Stimulated activated naive CD4-positive, alpha-beta T cell treated with Interleukin-2 at 50 U/mL for 16 hours (primary cell): Measurements from ENCODE around the gene RUVBL2.
"Not testable (repeated sequence)": the region's sequence is repeated elsewhere in the genome, so short reads cannot be mapped to it uniquely, and the experiment has no call there.

Source experiments
- DNase-seq: peaks from one replicate; lab custom pipeline; 2025; lab: John Stamatoyannopoulos, UW

RUVBL2 gene

GRCh38 chr19:49049834-49050233 lies 56.1 kb downstream of the RUVBL2 start:
- DNase-seq: not testable (repeated sequence)

DNA sequence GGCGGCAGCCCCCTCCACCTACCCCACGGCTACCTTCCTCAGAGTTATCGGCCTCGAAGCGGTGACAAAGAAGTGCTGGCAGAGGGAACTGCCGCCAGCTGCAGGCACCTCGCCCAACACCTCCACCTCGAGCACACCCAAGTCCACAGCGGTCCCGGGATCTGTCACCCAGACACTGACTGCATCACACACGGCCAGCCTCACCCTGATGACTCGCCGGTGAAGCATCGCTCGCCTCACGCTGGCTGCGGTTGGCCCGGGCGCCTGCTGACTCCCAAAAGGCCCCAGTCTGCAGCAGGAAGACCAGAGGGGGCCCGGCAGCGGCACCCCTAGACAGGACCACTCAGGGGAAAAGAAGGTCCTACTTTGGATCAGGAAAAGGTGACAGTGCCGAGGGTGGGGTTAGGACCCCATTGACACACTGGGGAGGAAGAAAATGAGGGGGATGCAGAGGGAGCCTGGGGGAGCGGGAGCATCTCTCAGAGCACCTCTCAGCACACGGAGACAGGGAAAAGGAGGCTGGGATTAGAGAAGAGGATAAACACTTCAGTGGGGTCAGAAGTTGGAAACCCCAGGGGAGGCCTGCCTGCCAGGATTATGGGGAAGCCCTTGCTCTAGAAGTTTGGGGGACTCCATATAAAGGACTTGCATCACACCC lies 56.8 kb downstream of the RUVBL2 start:
- not testable (repeated sequence) for DNase-seq

- peak; percentile 41 for DNase-seq
These were observed 62.6 kb downstream of the RUVBL2 start for GRCh38 chr19:49056101-49056901.

DNA sequence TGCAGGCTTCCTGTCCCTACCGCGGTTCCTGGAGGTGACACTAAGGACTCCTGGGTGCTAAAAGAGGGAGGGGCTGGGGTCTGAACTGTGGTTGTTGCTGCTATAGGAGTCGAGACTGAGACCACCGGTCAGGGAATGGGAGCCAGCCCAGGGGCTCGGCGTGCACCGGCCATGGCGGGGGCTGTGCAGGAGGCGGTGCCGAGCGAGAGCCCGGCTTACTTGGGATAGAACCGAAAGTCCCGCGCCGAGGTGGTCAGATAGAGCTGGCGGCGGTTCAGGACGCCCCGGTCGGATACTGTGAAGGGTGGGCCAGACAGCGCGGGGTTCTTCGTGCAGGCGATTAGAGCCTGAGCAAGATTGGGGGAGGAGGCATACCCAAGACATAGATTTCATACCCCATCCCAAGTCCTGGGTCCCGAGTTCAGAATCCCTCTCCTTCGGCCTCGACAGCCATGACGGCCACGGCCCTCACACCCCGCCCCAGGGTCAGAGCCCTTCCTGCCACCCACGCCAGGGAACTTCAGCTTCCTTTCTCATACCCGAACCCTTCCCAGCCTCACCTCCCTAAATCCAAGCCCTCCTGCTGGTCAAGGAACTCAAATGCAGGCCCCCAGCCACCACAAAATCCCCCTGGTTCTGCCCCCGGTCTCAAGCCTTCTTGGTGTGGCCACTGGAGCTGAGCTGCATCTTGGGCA lies 63.4 kb downstream of the RUVBL2 start:
- not testable (repeated sequence) for DNase-seq

DNA sequence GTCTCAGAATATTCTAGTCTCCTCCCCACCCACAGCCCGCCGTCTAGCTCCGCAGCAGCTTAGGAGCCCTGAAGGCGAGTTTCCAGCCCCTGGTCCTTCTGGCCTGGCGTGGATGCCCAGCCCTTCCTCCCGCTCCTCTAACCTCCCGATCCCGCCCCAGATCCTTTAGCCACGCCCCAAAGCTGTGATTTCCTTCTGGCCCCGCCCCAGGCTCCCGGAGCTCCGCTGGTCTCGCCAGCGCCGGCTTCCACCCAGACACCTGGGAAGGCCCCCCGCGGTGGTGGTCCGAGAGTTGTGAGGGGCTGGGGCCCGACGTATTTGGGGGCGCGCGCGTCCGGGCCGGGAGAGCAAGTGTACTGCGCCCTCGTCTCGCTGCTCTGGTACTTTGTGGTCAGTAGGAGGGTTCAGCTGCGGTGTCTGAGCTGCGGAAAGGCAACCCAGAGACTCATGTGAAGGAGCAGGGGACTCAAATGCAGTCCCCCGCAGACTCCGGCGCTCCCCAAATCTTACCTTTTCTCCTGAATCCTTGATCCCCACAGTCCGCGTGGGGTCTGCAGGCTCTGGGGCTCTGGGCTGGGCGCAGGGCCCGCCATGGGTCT lies 64.0 kb downstream of the RUVBL2 start, which contains the start of gene CGB7:
Gene CGB7 (minus strand): TSS at position 114 of the 599 bp plus-strand sequence. CDS start 2,374 bp downstream, outside the sequence.
- peak; percentile 16 for DNase-seq

DNA sequence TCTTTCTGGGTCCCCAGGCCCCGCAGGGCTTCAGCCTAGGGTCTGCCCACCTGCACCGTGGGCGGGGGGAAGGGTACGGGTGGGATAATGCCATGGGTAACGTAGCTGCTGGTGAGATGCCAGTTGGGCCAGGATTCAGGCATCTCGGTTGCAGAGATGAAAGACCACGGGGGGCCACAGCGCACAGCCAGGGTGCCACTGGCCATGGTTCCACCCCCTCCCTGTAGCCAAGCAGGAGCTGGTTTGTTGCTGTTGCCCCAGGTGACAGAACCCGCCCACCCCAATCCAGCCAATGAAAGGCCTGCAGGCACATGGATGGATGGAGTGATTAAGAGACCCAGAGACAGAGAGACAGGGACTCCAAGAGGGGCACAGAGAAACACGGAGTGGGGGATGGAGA lies 64.9 kb downstream of the RUVBL2 start:
- DNase-seq: no peak

- DNase-seq: no peak
These were observed 65.4 kb downstream of the RUVBL2 start for GRCh38 chr19:49059053-49059452.

DNA sequence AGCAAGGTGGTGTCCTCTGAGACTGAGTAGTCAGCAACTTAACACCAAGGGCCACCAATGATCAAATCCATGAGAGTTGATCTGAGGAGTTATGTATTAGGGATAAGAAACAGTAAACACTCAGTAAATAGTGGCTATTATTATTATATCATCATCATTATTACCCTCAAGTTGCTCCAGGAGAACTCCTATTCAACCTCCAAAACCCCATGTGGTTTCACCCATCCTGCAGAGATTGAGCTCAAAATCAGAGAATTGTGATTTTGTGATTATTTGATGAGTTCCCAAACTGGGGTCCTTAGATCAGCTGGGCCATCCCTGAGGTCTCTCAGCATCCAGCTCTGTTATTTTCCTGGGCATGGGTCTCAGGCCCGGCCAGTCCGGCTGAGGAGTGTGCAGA lies 67.3 kb downstream of the RUVBL2 start:
- DNase-seq: no peak

DNA sequence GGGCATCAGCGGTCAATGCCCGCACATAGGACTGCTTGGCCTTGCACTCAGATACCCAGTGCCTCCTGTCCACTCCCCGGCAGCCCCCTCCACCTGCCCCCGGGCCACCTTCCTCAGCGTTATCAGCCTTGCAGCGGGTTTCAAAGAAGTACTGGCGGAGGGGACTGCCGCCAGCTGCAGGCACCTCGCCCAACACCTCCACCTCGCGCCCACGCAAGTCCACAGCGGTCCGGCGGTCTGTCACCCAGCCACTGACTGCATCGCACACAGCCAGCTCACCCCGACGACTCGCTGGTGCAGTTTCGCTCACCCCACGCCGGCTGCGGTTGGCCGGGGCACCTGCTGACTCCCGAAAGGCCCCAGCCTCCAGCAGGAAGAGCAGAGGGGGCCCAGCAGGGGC lies 67.8 kb downstream of the RUVBL2 start:
- DNase-seq: no peak

DNA sequence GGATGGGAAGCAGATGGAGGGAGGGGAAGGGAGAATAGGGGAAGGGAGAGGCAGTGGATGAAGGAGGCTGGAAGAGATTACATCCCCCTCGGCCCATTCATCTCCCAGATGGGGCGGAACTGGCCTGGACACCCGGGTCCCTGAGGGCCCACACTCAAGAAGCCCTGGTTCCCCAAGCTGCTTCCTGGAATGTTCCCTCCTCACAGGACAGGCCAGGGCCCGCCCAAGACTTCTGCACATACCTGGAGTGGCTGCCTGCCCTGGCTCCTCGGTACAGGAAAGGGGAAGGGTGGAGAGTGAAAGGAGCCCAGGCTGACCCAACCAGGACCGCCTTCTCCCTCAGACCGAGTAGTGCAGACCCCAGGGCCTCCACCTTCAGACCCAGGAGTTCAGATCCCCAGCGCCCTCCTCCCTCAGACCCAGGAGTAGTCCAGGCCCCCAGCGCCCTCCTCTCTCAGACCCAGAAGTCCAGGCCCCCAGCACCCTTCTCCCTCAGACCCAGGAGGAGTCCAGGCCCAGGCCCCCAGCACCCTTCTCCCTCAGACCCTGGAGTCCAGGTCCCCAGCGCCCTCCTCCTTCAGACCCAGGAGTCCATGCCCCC lies 70.4 kb downstream of the RUVBL2 start:
- no peak for DNase-seq

DNA sequence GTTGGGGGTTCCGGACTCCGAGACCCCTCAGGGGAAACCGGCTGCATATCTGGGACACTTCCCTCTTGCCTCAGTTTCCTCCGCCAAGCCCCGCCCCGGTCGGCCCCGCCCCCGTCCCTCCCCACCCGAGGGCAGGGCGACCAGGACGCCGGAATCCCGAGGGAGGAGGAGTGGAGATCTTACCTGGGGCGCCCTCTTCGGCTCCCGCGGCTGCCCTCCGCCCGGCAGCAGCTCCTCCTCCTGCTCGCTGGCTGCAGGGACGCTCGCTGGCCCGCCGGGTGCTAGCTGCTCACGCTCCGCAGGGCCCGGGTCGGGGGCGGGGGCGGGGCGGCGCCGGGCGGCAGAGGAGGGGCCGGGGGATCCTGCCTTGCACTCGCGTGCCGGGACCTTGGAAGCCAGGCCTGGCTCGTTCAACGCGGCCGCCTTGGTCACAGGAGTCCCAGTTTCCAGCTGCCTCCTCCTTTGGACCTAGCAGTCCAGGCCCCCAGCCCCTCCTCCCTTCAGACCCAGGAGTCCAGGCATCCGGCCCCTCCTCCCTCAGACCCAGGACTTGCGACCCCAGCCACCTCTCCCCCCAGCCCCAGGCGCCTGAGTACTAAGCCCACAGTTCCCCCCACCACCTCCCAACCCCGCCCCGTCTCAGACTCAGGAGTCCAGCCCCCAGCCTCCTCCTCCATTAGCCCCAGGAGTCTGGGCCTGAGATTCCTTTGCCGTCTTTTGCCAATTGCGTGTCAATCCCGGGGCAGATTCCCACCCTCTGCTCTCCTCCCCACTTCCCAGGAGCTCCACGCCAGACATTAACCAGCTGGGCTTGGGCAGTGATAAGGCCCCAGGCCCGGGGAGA lies 71.3 kb downstream of the RUVBL2 start, which contains the start of gene NTF4:
Gene NTF4 (minus strand): TSS at position 51 of the 844 bp plus-strand sequence. CDS start 2,821 bp downstream, outside the sequence.
- no peak for DNase-seq
